NT2/D1 (cell line): ENCODE data around the gene KIAA0586.

ENCODE experiments used
- SUZ12 ChIP-seq: IDR thresholded peaks from 2 replicates; pipeline ENCODE4 v1.6.1; 2011; ENCODE audit not compliant: insufficient read length, insufficient read depth; ENCODE audit errors: extremely low read depth
- YY1 ChIP-seq: IDR thresholded peaks from 2 replicates; pipeline ENCODE4 v1.6.1; 2011; ENCODE audit not compliant: insufficient read length, insufficient read depth
- ZNF274 ChIP-seq: IDR thresholded peaks from 2 replicates; pipeline ENCODE4 v1.6.1; 2011; ENCODE audit warnings: mild to moderate bottlenecking, low read depth, low read length

- TF ChIP-seq ZNF274 (no peak), SUZ12 (no peak), YY1 (no peak)
Observed at GRCh38 chr14:58491593-58491992, 64.1 kb downstream of the KIAA0586 start.
